Stimulated activated CD4-positive, alpha-beta T cell treated with anti-CD3 and anti-CD28 coated beads, Interleukin-2, amount 100 ng/mL, for 48 hours (primary cell): ENCODE results near the gene DSG4.

ENCODE experiments used
- DNase-seq, 2 donors: peaks; one replicate each; pipeline ENCODE4 v3.0.0-alpha.2; 2020

Gene DSG4

DNA sequence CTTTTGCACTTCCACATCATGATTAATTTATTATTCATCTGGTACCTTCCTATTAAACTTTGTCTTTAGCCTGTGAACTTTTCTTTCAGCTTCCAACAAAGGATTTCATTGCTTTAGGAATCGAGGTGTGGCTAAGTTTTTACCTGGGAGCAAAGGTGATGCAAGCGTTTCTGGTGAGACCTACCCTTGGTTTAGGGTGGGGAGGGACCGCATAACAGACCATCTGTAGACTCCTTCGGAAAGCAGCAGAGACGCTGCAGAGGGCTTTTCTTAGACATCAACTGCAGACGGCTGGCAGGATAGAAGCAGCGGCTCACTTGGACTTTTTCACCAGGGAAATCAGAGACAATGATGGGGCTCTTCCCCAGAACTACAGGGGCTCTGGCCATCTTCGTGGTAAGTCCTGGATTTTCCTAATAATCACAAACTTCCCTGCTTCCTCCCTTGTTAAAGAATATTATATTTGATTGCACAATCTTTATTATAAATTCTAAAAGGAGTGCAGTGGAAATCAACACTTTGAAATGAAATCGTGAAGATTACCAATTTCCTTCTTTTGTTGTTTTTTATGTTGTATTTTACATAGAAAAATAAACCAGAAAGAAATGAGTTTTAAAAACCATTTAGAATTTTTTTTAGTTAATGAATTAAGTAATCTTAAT is 71.1 kb downstream of the DSG4 start, which contains the start of gene DSG3:
DSG3 (plus strand) TSS at position 212 of the 662 bp plus-strand sequence; CDS start at position 349, 137 bp downstream.
- DNase-seq, result no peak

DNA sequence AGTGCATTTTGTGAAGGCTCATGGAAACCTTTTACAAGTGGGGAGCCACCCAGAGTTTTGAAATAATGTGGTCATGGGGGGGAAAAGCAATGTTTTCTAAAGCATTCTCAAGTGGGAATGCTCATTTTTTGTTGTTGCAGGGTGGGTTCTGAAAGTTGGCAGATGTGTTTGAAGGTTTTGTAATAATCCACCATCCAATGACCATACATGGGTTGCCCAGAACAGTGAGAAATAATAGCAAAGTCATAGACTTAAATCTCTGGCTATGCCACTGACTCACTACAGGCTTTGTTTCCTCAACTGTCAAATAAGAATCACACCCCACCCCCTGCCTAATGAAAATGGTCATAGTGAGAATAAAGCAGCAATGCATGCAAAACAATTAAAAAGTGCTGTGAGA is 73.8 kb downstream of the DSG4 start:
- no peak for DNase-seq

DNA sequence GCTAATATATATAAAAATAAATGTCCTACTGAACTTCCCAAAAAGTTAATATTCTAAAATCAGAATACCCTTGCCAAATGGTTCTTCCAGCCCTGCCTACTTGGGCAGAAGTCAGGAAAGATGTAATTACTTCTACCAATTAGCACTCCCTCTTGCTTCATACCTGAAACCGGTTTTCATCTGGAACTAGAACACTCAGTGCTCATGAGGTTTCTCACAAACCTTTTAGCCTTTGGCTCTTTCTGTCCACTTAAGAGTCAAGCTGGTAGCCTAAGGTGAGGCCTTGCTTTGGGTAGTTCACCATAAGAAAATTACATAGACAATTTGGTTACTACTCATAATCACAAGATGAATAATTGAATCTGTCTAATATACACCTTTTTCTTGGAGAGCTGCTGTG is 75.0 kb downstream of the DSG4 start:
- no peak for DNase-seq

DNA sequence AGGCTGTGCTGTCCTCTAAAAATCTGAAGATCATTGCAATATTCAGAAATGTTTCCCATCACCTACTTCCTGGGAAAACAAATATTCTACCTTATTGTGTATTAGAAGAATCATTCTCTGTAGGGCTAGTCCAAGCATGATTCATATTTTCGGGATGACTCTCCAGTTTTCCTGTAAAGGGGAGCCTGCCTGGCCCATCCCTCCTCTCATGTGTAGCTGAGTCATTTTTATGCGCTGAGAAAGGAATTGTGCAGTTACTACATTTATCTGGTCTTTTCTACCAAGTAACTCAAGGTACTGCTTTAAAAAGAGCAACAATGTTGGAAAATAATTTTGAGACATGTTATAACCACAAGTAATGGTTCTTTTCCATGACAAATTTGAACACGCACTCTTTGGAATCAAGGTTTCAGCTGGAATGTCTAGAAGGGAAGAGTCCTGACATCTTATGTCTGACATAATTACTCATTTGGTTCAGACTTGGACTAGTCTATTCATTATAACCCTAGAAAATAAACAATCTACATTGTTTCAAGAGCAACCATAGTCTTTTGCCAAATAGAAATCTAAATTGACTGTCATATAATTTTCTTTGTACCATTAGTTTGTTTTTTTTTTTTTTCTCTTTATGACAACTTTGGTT is 77.6 kb downstream of the DSG4 start:
- DNase-seq, result no peak
